HG03571 (cell line): ENCODE measurements around the gene TYRP1.

Experiments
- ATAC-seq: cut with Tn5 transposase; IDR thresholded peaks from one replicate; pipeline ENCODE4 v1.9.1; 2021; ENCODE audit not compliant: unreplicated experiment

Gene TYRP1

DNA sequence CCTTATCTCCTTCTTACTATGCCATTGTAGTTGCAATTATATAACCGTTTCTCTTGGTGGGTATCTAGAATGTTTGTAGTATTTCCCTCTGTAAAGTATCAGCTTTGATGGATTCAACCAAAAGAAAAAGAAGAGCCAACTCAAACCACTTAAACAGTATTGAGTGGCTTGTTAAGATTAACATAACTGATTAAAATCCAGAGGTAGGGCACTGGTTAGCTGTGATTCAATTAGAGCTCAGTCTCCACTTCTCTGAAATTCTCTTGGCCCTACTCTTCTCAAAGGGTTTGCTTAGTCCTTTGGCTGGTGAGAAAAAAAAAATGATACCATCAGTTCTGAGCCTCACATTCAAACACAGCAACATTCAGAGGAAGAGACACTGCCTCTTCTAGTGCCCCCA lies 37.0 kb downstream of the TYRP1 start:
- ATAC-seq = no peak

DNA sequence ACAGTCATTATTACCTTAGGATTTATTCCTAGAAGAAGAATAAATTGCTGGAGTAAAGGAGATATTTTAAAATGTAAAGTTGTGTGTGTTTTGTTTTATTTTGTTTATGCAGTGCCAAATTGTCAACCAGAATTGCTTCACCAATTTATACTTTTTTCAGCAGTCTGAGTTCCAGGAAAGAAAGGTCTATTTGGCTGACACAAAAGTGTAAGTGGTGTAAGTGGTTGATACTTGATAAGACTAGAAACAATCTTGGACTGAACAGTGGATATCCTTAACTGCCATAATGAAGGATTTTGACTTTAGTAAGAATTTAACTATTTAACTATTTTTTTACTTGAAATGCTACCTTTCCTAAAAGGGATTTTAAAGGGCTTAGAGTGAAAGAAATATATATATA lies 37.7 kb downstream of the TYRP1 start:
- ATAC-seq = no peak

DNA sequence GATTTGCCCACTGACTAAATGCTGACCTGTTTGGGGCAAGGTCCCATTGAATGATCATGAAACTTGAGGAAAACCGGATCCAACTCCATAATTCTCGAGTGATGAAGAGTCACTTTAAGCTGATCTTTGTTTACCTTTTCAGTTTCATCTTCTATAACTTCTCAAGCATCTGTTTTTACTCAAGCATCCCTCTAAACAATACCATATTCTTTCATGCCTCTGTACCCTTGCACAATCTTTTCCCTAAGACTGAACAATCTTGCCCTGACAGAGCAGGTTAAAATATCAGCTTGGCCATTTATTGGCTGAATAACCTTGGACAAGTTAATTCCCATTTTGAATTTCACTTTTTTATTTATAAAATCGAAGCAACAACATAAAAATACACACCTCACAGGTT lies 39.8 kb downstream of the TYRP1 start:
- ATAC-seq = no peak

DNA sequence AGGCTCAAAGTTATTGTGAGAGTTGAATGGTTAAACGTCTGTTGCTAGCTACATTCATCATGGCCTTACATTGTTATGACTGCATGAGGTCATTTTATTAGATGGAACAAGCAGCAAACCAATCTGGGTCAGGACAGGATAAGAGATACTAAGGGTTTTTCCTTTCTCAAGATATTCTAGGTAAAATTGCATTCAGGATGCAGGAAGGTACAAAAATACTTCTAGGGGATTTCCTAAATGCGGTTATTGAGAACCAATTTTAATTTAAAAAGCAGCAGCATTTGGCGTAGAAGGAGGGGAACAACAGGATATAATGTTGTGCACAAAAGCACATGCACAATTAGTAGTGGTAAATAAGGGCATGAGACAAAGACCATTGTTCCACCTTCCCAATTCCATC lies 42.5 kb downstream of the TYRP1 start:
- ATAC-seq = no peak

DNA sequence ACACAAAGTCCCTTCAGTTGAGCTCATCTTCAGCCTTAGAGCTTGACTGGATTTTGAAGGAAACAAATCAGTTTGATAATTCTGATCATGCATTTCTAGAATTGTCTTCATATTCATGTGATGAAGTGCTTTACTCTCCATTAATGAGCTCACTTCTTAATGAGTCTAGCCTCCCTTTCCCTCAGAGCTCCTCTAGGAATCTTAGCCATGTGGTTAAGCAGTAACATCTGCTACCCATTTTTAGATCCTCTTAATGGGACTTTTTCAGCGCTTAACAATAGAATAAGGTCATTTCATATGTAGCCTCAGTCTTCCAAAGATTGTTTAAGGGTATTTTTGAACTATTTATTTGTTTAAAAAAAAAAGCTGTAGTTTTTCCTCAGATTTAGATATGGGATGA lies 44.7 kb downstream of the TYRP1 start:
- no peak for ATAC-seq

DNA sequence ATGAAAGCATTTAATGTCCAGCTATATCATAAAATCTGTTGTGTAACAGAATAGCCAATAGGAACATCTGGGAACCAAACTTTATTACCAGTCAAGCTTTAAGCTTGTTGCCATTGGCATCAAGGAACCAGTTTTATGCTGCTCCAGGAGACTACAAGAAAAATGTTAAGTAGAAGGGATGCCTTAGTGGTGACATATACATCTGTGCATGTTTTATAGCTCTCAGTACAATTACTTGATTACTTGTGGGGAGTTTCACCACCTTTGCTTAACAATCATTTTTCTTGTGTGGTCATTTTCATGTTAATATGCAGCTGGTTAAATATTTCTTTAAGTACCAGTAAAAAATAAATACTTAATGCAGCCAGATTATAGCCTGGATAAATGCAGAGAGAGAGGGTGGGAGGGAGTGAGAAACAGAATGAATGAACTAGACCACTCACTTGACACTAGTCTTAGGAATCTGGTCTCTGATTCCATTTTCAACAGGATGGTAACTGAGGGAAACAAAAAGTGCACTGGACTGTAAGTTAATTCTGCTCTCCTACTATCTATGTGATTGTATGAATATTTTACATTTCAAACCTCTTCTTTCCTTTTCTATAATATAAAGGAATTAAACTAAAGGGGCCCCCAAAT lies 45.9 kb downstream of the TYRP1 start:
- no peak for ATAC-seq

DNA sequence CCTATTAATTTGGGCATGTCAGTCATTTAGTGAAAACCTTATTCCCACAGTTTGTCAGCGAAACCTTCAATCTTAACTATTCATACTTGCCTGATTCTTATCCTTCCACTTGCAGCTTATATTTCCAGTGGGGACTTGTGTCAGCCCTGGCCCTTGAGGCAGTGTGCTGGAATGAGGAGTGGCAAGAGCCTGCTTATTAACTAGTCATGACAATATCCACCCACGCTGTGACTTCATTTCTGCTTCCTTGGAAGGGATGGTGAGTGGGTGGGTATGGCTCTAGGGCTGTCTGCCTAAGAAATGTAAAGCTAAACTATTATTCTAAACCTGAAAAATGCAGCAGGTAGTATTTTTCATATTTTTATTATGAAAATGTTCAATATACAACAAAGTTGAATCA lies 47.7 kb downstream of the TYRP1 start:
- no peak for ATAC-seq

DNA sequence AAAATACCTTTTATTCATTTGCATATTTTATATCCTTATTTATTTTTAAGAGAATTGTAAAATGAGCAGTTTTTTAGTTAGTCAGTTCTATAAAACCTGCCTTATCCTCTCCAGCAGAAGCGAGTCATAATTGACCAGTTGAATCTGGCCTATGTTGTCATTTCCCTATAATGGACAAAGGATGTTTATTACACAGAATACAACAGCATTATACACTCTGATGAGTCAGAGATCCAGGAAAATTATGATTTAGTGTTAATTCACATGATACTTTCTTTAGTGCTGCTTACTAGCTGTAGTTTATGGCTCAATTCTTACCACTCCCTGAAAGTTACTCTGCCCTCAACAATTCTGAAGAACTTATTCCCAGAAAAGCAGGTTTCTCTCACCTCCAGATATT lies 54.8 kb downstream of the TYRP1 start:
- no peak for ATAC-seq

DNA sequence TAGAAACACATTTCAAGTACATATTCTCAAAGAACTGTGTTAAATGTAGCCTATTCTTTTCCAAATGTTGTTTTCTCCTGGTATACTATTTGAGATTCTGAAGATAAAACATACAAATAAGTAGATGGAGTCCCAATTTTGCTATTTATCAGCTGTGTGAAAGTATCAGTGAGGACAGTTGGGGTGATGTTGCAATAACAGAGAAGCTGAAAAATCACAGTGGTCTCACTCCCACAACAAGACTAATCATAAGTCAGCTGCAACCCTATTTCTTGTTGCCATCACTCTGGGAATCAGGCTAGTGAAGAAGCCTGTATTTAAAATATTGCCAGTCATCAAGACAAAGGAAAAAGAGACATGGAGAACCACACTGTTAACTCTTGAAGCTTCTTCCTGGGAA lies 55.8 kb downstream of the TYRP1 start:
- no peak for ATAC-seq

DNA sequence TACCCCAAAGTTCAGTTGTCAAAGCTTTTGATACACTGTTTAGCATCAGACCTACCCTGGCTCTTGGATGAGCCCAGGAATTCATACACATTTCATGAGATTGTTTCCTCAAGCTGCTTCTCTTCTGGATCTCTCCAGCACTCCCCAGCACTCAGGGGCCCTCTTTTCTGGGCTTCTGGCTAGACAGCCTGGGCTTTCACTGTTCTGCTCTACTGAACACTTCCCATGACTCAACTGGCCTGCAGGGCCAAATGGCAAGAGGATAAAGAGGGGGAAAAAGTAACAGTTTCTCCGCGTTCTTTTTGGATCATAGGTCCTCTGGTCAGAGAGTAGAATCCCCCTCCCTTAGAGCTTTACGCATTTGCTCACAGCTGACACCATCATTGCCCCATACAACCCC lies 60.7 kb downstream of the TYRP1 start:
- no peak for ATAC-seq

DNA sequence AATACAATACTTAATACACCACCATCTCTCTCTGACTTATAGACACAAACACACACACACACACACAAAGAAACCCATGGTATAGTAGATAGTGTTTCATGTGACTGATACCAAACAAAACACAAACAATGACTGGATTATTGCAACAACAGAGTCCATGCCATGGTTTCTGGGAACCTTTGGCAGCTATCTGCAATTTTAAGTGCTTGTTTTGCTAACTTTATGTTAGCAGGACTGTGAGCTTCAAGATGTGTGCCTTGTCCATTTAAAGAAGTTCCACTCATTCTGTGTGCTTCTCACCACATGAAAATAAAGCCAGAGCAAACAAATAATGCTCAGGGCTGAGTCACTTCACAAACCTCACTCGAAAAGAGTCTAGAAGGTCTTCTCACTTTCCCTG lies 66.6 kb downstream of the TYRP1 start:
- ATAC-seq = no peak
